ENCODE measurements around the gene WWP2. TPM values are rescaled to one million over a fixed set of nuclear protein-coding genes. Genes with fewer than 3 reads are reported as not detected.
"Not testable (repeated sequence)": the region's sequence is repeated elsewhere in the genome, so short reads cannot be mapped to it uniquely, and the experiment has no call there.

Gene WWP2
- total and polyA plus RNA-seq, 4 donors, result 26.1 to 86.6 (median 43.4) TPM

DNA sequence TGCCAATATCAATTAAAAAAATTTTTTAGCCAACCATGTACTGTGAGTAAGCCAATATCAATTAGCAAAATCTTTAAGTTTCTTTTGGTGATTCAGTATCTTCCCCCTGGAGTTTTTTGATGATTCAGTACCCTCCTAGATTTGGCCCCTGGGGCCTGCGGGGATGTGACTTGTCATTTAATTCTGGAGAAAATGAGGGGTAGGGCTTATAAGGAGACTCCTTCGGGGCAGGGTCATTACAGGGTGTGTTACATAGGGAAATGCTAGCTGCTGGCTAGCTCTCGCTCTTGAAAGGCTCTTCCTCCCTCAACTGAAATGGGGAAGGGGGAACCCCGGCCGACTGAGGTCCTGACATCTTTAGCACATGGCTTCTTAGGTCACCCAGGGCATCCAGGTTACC is 205.6 kb downstream of the WWP2 start:
- H3K9me3 ChIP-seq (ENCODE audit: control insufficient read depth in 4 of 4, insufficient read depth in 3 of 4, low read length in 3 of 4); H3K27ac ChIP-seq (ENCODE audit: low read depth in 1 of 2, low read length in 1 of 2); H3K4me3 ChIP-seq; H3K9ac ChIP-seq (ENCODE audit: insufficient read depth in 1 of 2, low read length in 2 of 2); H3K4me1 ChIP-seq (ENCODE audit: control insufficient read depth in 5 of 5, insufficient read depth in 5 of 5, low read length in 5 of 5); ATAC-seq (ENCODE audit: insufficient read depth, low FRiP score); H3K27me3 ChIP-seq (ENCODE audit: control insufficient read depth in 3 of 3, insufficient read depth in 3 of 3, low read length in 2 of 3); H3K36me3 ChIP-seq (ENCODE audit: control insufficient read depth in 4 of 4, insufficient read depth in 4 of 4, low read length in 4 of 4); DNase-seq: not testable (repeated sequence)
- no CpG with 5 or more reads among the region's 5 CpGs for whole genome bisulfite sequencing, 2 donors

DNA sequence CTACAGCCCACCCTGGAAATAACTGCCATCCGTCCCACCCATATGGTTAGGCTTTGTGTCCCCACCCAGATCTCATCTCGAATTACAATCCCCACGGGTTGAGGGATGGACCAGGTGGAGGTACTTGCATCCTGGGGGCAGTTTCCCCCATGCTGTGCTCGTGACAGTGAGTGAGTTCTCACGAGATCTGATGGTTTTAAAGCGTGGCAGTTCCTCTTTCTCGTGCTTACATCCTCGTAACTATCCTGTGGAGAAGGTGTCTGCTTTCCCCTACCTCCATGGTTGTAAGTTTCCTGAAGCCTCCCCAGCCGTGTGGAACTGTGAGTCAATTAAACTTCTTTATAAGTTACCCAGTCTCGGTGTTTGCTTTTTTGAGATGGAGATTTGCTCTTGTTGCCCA is 206.0 kb downstream of the WWP2 start:
- H3K9ac ChIP-seq (ENCODE audit: insufficient read depth in 1 of 2, low read length in 2 of 2); DNase-seq; H3K4me1 ChIP-seq (ENCODE audit: control insufficient read depth in 5 of 5, insufficient read depth in 5 of 5, low read length in 5 of 5); H3K36me3 ChIP-seq (ENCODE audit: control insufficient read depth in 4 of 4, insufficient read depth in 4 of 4, low read length in 4 of 4); H3K27me3 ChIP-seq (ENCODE audit: control insufficient read depth in 3 of 3, insufficient read depth in 3 of 3, low read length in 2 of 3); H3K9me3 ChIP-seq (ENCODE audit: control insufficient read depth in 4 of 4, insufficient read depth in 3 of 4, low read length in 3 of 4); ATAC-seq (ENCODE audit: insufficient read depth, low FRiP score); H3K27ac ChIP-seq (ENCODE audit: low read depth in 1 of 2, low read length in 1 of 2); H3K4me3 ChIP-seq: not testable (repeated sequence)
- no CpG with 5 or more reads among the region's 10 CpGs for WGBS, 2 donors

DNA sequence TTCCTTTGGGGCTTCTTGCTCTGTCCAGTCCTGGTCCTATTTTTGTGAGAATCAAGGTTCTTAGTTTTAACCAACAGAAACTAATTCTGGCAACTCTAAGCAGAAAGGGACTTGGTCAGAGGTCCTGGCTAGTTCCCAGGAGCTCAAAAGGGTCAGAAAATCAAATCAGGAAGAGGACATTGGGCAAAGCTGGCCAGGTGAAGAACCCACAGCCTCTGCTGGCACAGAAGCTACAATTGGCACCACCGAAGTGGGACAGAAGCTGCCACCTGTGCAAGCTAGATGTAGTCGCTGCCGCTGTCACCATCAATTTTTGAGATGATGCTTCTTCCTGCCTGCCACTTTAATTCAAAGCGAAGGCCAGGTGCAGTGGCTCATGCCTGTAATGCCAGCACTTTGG is 207.5 kb downstream of the WWP2 start:
- not testable (repeated sequence) for H3K4me1 ChIP-seq (ENCODE audit: control insufficient read depth in 5 of 5, insufficient read depth in 5 of 5, low read length in 5 of 5); DNase-seq; H3K9me3 ChIP-seq (ENCODE audit: control insufficient read depth in 4 of 4, insufficient read depth in 3 of 4, low read length in 3 of 4); H3K27me3 ChIP-seq (ENCODE audit: control insufficient read depth in 3 of 3, insufficient read depth in 3 of 3, low read length in 2 of 3); H3K9ac ChIP-seq (ENCODE audit: insufficient read depth in 1 of 2, low read length in 2 of 2); H3K27ac ChIP-seq (ENCODE audit: low read depth in 1 of 2, low read length in 1 of 2); ATAC-seq (ENCODE audit: insufficient read depth, low FRiP score); H3K4me3 ChIP-seq; H3K36me3 ChIP-seq (ENCODE audit: control insufficient read depth in 4 of 4, insufficient read depth in 4 of 4, low read length in 4 of 4)
- WGBS, 2 donors, result 78 to 95% methylated on average over 1 to 4 of the region's 4 CpGs

DNA sequence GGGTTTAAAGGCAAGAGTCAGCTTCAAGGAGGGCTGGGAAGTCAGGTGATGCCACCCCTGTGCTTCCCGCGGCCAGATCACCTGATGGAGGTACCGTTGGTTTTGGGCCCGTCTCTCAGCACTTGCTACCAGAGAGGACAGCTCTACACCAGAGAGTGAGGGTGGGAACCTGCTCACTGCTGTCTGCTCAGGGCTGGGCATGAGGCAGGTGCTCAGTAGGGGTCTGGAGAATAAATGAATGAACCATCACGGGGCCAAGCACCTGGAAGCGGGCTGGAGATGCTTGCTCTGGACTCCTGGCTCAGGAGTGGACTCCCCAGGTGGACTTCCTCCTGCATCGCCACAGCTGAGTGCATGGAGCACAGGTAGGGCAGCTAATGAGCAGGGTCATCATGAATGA is 210.0 kb downstream of the WWP2 start:
- not testable (repeated sequence) for H3K9ac ChIP-seq (ENCODE audit: insufficient read depth in 1 of 2, low read length in 2 of 2); H3K9me3 ChIP-seq (ENCODE audit: control insufficient read depth in 4 of 4, insufficient read depth in 3 of 4, low read length in 3 of 4); H3K27me3 ChIP-seq (ENCODE audit: control insufficient read depth in 3 of 3, insufficient read depth in 3 of 3, low read length in 2 of 3); H3K36me3 ChIP-seq (ENCODE audit: control insufficient read depth in 4 of 4, insufficient read depth in 4 of 4, low read length in 4 of 4); H3K27ac ChIP-seq (ENCODE audit: low read depth in 1 of 2, low read length in 1 of 2); DNase-seq; H3K4me1 ChIP-seq (ENCODE audit: control insufficient read depth in 5 of 5, insufficient read depth in 5 of 5, low read length in 5 of 5); ATAC-seq (ENCODE audit: insufficient read depth, low FRiP score); H3K4me3 ChIP-seq
- WGBS, 2 donors, result 82% methylated on average over 5 of the region's 7 CpGs; no CpG with 5 or more reads in 1 of the 2 donors

DNA sequence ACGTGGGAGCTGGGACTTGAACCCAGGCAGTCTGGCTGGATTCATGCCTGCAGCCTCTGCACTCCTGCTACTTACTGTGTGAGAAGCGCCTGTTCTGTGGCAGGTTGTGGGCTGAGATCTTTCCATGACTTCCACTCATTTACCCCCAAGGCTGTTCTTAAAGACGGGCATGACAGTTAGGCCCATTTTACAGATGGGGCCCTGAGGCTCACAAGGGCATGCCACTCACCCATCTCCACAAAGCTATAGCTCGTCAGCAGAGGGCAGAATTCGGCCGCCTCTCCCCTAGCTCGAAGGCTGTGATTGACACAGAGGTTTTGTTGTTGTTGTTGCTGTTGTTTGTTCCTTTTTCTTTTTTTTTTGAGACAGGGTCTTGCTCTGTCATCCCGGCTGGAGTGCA is 210.8 kb downstream of the WWP2 start:
- not testable (repeated sequence) for ATAC-seq (ENCODE audit: insufficient read depth, low FRiP score)
- 84 to 85% methylated on average over 2 to 7 of the region's 8 CpGs for WGBS, 2 donors

DNA sequence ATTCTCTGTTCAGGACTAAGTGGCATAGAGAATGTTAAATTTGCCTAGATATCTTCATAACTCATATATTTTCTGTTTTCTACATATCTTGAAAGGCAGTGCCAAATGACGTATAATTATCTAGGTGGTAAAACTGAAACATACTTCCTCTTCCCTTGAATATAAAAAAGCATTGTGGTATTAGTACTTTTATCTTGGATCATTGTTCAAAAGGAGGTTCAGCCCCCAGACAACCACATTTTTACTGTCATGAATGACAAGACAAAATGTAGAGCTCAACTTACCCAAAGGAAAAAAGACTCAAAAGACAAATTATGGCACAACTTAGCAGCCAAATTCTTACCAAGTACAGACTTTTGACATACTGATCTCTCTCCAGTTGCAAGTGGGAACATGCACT is 223.1 kb downstream of the WWP2 start:
- not testable (repeated sequence) for H3K27ac ChIP-seq (ENCODE audit: low read depth in 1 of 2, low read length in 1 of 2); H3K9me3 ChIP-seq (ENCODE audit: control insufficient read depth in 4 of 4, insufficient read depth in 3 of 4, low read length in 3 of 4); H3K9ac ChIP-seq (ENCODE audit: insufficient read depth in 1 of 2, low read length in 2 of 2); DNase-seq; H3K27me3 ChIP-seq (ENCODE audit: control insufficient read depth in 3 of 3, insufficient read depth in 3 of 3, low read length in 2 of 3); ATAC-seq (ENCODE audit: insufficient read depth, low FRiP score); H3K36me3 ChIP-seq (ENCODE audit: control insufficient read depth in 4 of 4, insufficient read depth in 4 of 4, low read length in 4 of 4); H3K4me3 ChIP-seq; H3K4me1 ChIP-seq (ENCODE audit: control insufficient read depth in 5 of 5, insufficient read depth in 5 of 5, low read length in 5 of 5)
- 83 to 100% methylated on average over 1 of the region's 1 CpG for WGBS, 2 donors

More for the DNA sequence above, 210.8 kb downstream of the WWP2 start:
- not testable (repeated sequence) for DNase-seq; H3K9ac ChIP-seq (ENCODE audit: insufficient read depth in 1 of 2, low read length in 2 of 2); H3K36me3 ChIP-seq (ENCODE audit: control insufficient read depth in 4 of 4, insufficient read depth in 4 of 4, low read length in 4 of 4); H3K9me3 ChIP-seq (ENCODE audit: control insufficient read depth in 4 of 4, insufficient read depth in 3 of 4, low read length in 3 of 4); H3K27ac ChIP-seq (ENCODE audit: low read depth in 1 of 2, low read length in 1 of 2); H3K27me3 ChIP-seq (ENCODE audit: control insufficient read depth in 3 of 3, insufficient read depth in 3 of 3, low read length in 2 of 3); H3K4me3 ChIP-seq; H3K4me1 ChIP-seq (ENCODE audit: control insufficient read depth in 5 of 5, insufficient read depth in 5 of 5, low read length in 5 of 5)

Small RNA genes lying within 50 kb of the gene (small RNA-seq; reads per million reads assigned to genes)
- gene AC026468.1 (ENCODE audit: low replicate concordance) (not detected), gene MIR140 (ENCODE audit: low replicate concordance) (164 reads per million, percentile 98 among the genes with 10 or more reads in this experiment), gene RF00091 (ENCODE audit: low replicate concordance) (not detected)

Other genes starting within 250 kb of the WWP2 start
- gene NFAT5, start 196.4 kb upstream of the WWP2 start, total RNA-seq, result 100 to 1,000 TPM in 1 of 2 donors, 10 to 100 TPM in 1; 39.6 to 111 TPM
- gene NFAT5, start 196.4 kb upstream of the WWP2 start, polyA plus RNA-seq, result 1 to 10 TPM; 5.2 to 5.4 TPM
- 10 to 100 TPM; 15.2 to 45.8 TPM for gene NQO1, start 35.8 kb upstream of the WWP2 start, total RNA-seq
- gene NQO1, start 35.8 kb upstream of the WWP2 start, polyA plus RNA-seq, result 100 to 1,000 TPM in 1 of 2 donors, 10 to 100 TPM in 1; 44.0 to 109 TPM
- 10 to 100 TPM; 23.0 to 43.1 TPM for gene NOB1, start 7.4 kb upstream of the WWP2 start, total RNA-seq
- 10 to 100 TPM; 24.5 to 40.9 TPM for gene NOB1, start 7.4 kb upstream of the WWP2 start, polyA plus RNA-seq
- gene CLEC18A, start 189.0 kb downstream of the WWP2 start, total RNA-seq, result 1 to 10 TPM; 1.4 to 1.6 TPM
- 1 to 10 TPM; 1.2 to 2.9 TPM for gene CLEC18A, start 189.0 kb downstream of the WWP2 start, polyA plus RNA-seq